ENCODE data around the gene IFT172. TPM values are rescaled to one million over a fixed set of nuclear protein-coding genes. Genes with fewer than 3 reads are reported as not detected.

The IFT172 gene
- total and polyA plus RNA-seq, 4 donors, result 35.0 to 68.0 (median 44.2) TPM

- DNase-seq (ENCODE audit: low read depth in 4 of 6, low spot score in 6 of 6), result no peak
- Histone ChIP-seq H3K27ac (ENCODE audit: low read depth, low read length) (no peak overlapping the region), H3K4me1 (ENCODE audit: control insufficient read depth, insufficient read depth, low read length) (no peaks in the 10 kb centered on the region), H3K36me3 (ENCODE audit: control insufficient read depth, insufficient read depth, low read length) (no peaks in the 10 kb centered on the region), H3K9me3 (ENCODE audit: control insufficient read depth, insufficient read depth, low read length) (no peaks in the 10 kb centered on the region), H3K4me3 (ENCODE audit: low read depth, low read length) (no peak overlapping the region), H3K27me3 (ENCODE audit: control insufficient read depth, insufficient read depth, low read length) (no peaks in the 10 kb centered on the region)
- 91% methylated on average over 3 of the region's 5 CpGs for WGBS (ENCODE audit: insufficient coverage)
Observed at GRCh38 chr2:27518113-27518781, 28.7 kb upstream of the IFT172 start.

GRCh38 chr2:27509326-27509725, 19.8 kb upstream of the IFT172 start:
- Histone ChIP-seq H3K4me3 (ENCODE audit: low read depth, low read length) (no peak overlapping the region), H3K36me3 (ENCODE audit: control insufficient read depth, insufficient read depth, low read length) (no peaks in the 10 kb centered on the region), H3K27me3 (ENCODE audit: control insufficient read depth, insufficient read depth, low read length) (no peaks in the 10 kb centered on the region), H3K4me1 (ENCODE audit: control insufficient read depth, insufficient read depth, low read length) (no peaks in the 10 kb centered on the region), H3K27ac (ENCODE audit: low read depth, low read length) (no peak overlapping the region), H3K9me3 (ENCODE audit: control insufficient read depth, insufficient read depth, low read length) (no peaks in the 10 kb centered on the region)
- no CpG with 5 or more reads among the region's 6 CpGs for WGBS (ENCODE audit: insufficient coverage)
- no peak for DNase-seq (ENCODE audit: low read depth in 4 of 6, low spot score in 6 of 6)

- H3K36me3 ChIP-seq (ENCODE audit: control insufficient read depth, insufficient read depth, low read length), result no peaks in the 10 kb centered on the region
- WGBS (ENCODE audit: insufficient coverage), result 70% methylated on average over 3 of the region's 4 CpGs
- H3K4me1 ChIP-seq (ENCODE audit: control insufficient read depth, insufficient read depth, low read length), result no peaks in the 10 kb centered on the region
- H3K27ac ChIP-seq (ENCODE audit: low read depth, low read length), result no peak overlapping the region
- H3K4me3 ChIP-seq (ENCODE audit: low read depth, low read length), result no peak overlapping the region
- H3K27me3 ChIP-seq (ENCODE audit: control insufficient read depth, insufficient read depth, low read length), result no peaks in the 10 kb centered on the region
- no peaks in the 10 kb centered on the region for H3K9me3 ChIP-seq (ENCODE audit: control insufficient read depth, insufficient read depth, low read length)
- no peak for DNase-seq (ENCODE audit: low read depth in 4 of 6, low spot score in 6 of 6)
Observed at GRCh38 chr2:27507293-27507692, 17.8 kb upstream of the IFT172 start.

DNA sequence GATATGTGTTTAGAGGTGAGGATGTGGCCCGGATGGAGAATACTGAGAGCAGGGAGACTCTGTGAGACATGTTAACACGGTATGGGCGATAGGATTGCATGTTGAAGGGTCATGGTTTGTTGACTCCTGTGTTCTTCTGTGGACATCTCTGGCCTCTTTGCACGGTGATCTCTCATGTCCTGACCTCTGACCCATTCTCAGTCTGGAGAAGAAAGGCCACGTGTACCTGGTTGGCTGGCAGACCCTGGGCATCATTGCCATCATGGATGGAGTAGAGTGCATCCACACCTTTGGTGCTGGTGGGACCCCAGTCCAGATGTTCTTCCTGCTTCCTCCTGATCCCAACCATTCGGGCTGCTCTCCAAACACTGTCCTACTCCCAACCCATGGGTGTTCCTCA, 17.0 kb upstream of the IFT172 start:
- Histone ChIP-seq H3K27me3 (ENCODE audit: control insufficient read depth, insufficient read depth, low read length) (no peaks in the 10 kb centered on the region), H3K4me1 (ENCODE audit: control insufficient read depth, insufficient read depth, low read length) (no peaks in the 10 kb centered on the region), H3K27ac (ENCODE audit: low read depth, low read length) (no peak overlapping the region), H3K4me3 (ENCODE audit: low read depth, low read length) (no peak overlapping the region), H3K36me3 (ENCODE audit: control insufficient read depth, insufficient read depth, low read length) (no peaks in the 10 kb centered on the region), H3K9me3 (ENCODE audit: control insufficient read depth, insufficient read depth, low read length) (no peaks in the 10 kb centered on the region)
- DNase-seq (ENCODE audit: low read depth in 4 of 6, low spot score in 6 of 6), result no peak
- WGBS (ENCODE audit: insufficient coverage), result 85% methylated on average over 6 of the region's 6 CpGs

- H3K36me3 ChIP-seq (ENCODE audit: control insufficient read depth, insufficient read depth, low read length), result no peaks in the 10 kb centered on the region
- no peak for DNase-seq (ENCODE audit: low read depth in 4 of 6, low spot score in 6 of 6)
- H3K9me3 ChIP-seq (ENCODE audit: control insufficient read depth, insufficient read depth, low read length), result no peaks in the 10 kb centered on the region
- H3K27ac ChIP-seq (ENCODE audit: low read depth, low read length), result no peak overlapping the region
- no peak overlapping the region for H3K4me3 ChIP-seq (ENCODE audit: low read depth, low read length)
- H3K27me3 ChIP-seq (ENCODE audit: control insufficient read depth, insufficient read depth, low read length), result no peaks in the 10 kb centered on the region
- H3K4me1 ChIP-seq (ENCODE audit: control insufficient read depth, insufficient read depth, low read length), result no peaks in the 10 kb centered on the region
- 90% methylated on average over 2 of the region's 4 CpGs for WGBS (ENCODE audit: insufficient coverage)
Observed at GRCh38 chr2:27502142-27502541, 12.6 kb upstream of the IFT172 start.

GRCh38 chr2:27501042-27501441, 11.5 kb upstream of the IFT172 start:
- Histone ChIP-seq H3K27me3 (ENCODE audit: control insufficient read depth, insufficient read depth, low read length) (peaks cover 2% of the 10 kb centered on the region), H3K27ac (ENCODE audit: low read depth, low read length) (no peak overlapping the region), H3K9me3 (ENCODE audit: control insufficient read depth, insufficient read depth, low read length) (no peaks in the 10 kb centered on the region), H3K4me1 (ENCODE audit: control insufficient read depth, insufficient read depth, low read length) (peaks cover 5% of the 10 kb centered on the region), H3K36me3 (ENCODE audit: control insufficient read depth, insufficient read depth, low read length) (no peaks in the 10 kb centered on the region), H3K4me3 (ENCODE audit: low read depth, low read length) (no peak overlapping the region)
- DNase-seq (ENCODE audit: low read depth in 4 of 6, low spot score in 6 of 6), result no peak

DNA sequence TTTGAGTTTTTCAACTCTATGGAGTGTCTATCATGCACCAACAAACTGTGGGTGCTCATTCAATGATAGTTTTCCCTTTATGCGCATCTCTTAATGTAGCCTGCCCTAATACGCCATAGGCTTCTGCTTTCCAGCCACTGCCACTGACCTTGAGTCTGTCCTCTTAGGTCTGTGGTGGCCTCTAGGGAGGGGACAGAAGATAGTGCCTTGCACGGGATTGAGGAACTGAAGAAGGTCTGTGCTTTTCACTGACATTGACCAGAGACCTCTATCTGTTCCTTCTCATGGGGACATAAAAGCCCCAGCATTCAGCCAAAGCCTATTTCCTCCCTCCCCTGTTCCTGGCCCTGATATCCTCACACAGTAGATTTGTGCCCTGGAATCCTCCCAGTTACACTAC, 9.4 kb upstream of the IFT172 start:
- no peaks in the 10 kb centered on the region for H3K9me3 ChIP-seq (ENCODE audit: control insufficient read depth, insufficient read depth, low read length)
- no CpG with 5 or more reads among the region's 3 CpGs for WGBS (ENCODE audit: insufficient coverage)
- peaks cover 12% of the 10 kb centered on the region for H3K4me1 ChIP-seq (ENCODE audit: control insufficient read depth, insufficient read depth, low read length)
- peaks cover 2% of the 10 kb centered on the region for H3K27me3 ChIP-seq (ENCODE audit: control insufficient read depth, insufficient read depth, low read length)
- no peaks in the 10 kb centered on the region for H3K36me3 ChIP-seq (ENCODE audit: control insufficient read depth, insufficient read depth, low read length)
- no peak for DNase-seq (ENCODE audit: low read depth in 4 of 6, low spot score in 6 of 6)
- no peak overlapping the region for H3K4me3 ChIP-seq (ENCODE audit: low read depth, low read length)
- no peak overlapping the region for H3K27ac ChIP-seq (ENCODE audit: low read depth, low read length)

DNA sequence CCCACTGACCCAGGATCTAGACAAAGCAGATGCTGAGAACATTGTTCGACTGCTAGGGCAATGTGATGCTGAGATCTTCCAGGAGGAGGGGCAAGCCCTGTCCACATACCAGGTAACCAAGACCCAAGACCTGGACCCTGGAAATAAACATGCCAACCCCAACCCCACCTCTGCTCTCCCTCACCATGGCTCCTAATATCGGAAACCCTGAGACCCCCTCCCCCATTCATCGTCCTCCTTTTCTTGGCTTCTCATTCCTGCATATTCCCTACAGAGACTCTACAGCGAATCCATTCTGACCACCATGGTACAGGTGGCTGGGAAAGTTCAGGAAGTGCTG, 7.7 kb upstream of the IFT172 start:
- H3K27ac ChIP-seq (ENCODE audit: low read depth, low read length), result no peak overlapping the region
- H3K36me3 ChIP-seq (ENCODE audit: control insufficient read depth, insufficient read depth, low read length), result peaks cover 14% of the 10 kb centered on the region
- H3K4me1 ChIP-seq (ENCODE audit: control insufficient read depth, insufficient read depth, low read length), result peaks cover 15% of the 10 kb centered on the region
- peaks cover 2% of the 10 kb centered on the region for H3K27me3 ChIP-seq (ENCODE audit: control insufficient read depth, insufficient read depth, low read length)
- DNase-seq (ENCODE audit: low read depth in 4 of 6, low spot score in 6 of 6), result no peak
- H3K4me3 ChIP-seq (ENCODE audit: low read depth, low read length), result no peak overlapping the region
- 56% methylated on average over 2 of the region's 4 CpGs for WGBS (ENCODE audit: insufficient coverage)
- H3K9me3 ChIP-seq (ENCODE audit: control insufficient read depth, insufficient read depth, low read length), result no peaks in the 10 kb centered on the region

- 77% methylated on average over 8 of the region's 12 CpGs for WGBS (ENCODE audit: insufficient coverage)
- peaks cover 18% of the 10 kb centered on the region for H3K36me3 ChIP-seq (ENCODE audit: control insufficient read depth, insufficient read depth, low read length)
- H3K27ac ChIP-seq (ENCODE audit: low read depth, low read length), result no peak within 1 kb of the TSS
- peaks cover 2% of the 10 kb centered on the region for H3K27me3 ChIP-seq (ENCODE audit: control insufficient read depth, insufficient read depth, low read length)
- H3K4me3 ChIP-seq (ENCODE audit: low read depth, low read length), result peak within 1 kb of the TSS; percentile 77
- H3K4me1 ChIP-seq (ENCODE audit: control insufficient read depth, insufficient read depth, low read length), result peaks cover 15% of the 10 kb centered on the region
- H3K9me3 ChIP-seq (ENCODE audit: control insufficient read depth, insufficient read depth, low read length), result no peaks in the 10 kb centered on the region
- DNase-seq (ENCODE audit: low read depth in 4 of 6, low spot score in 6 of 6), result no peak
Observed at GRCh38 chr2:27496357-27497287, 7.1 kb upstream of the IFT172 start, which contains the start of gene GCKR. Gene GCKR (plus strand): TSS chr2:27496839. CDS start chr2:27496905, 66 bp downstream.
